ENCODE measurements around the gene SP100. TPM values are rescaled to one million over a fixed set of nuclear protein-coding genes. Genes with fewer than 3 reads are reported as not detected.

The SP100 gene
- total and polyA plus RNA-seq, 7 donors = 50.4 to 141 (median 91.2) TPM

DNA sequence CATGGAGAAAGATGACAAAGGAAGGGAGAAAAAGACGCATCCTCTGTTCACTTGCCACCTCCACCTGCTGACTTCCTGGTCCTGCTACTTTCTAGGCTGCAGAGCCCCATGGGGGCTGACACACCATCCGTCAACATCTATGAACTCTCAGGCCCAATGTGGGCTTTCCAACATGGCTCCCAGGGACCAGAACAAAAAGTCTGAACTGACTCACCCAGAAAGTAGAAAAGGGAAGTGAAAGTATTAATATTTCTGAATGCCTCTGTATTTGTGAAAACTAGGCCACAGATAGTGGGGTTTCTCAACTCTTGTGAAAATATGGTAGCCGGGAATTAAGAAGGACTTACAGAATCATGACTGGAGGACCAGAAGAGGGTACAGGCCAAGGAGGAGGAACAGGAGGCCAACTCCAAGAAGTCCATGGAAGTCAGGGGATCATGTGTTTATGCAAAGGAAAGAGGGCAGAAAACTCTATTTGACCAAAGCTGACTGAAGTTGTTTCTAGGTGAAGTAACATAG lies 173.6 kb downstream of the SP100 start:
- Histone ChIP-seq H3K4me3 (no peak overlapping the region), H3K36me3 (no peaks in the 10 kb centered on the region), H3K27me3 (no peaks in the 10 kb centered on the region), H3K4me1 (no peaks in the 10 kb centered on the region), H3K9me3 (no peaks in the 10 kb centered on the region), H3K27ac (no peak overlapping the region)
- WGBS, 2 donors = 63 to 74% methylated on average over 3 of the region's 3 CpGs
- intact Hi-C loops (cut with DNase I) = no loop called here
- DNase-seq = no peak
- TF ChIP-seq POLR2AphosphoS5 (IDR thresholded peaks at IDR 0.05) = no peak
- TF ChIP-seq, protein P1, sequence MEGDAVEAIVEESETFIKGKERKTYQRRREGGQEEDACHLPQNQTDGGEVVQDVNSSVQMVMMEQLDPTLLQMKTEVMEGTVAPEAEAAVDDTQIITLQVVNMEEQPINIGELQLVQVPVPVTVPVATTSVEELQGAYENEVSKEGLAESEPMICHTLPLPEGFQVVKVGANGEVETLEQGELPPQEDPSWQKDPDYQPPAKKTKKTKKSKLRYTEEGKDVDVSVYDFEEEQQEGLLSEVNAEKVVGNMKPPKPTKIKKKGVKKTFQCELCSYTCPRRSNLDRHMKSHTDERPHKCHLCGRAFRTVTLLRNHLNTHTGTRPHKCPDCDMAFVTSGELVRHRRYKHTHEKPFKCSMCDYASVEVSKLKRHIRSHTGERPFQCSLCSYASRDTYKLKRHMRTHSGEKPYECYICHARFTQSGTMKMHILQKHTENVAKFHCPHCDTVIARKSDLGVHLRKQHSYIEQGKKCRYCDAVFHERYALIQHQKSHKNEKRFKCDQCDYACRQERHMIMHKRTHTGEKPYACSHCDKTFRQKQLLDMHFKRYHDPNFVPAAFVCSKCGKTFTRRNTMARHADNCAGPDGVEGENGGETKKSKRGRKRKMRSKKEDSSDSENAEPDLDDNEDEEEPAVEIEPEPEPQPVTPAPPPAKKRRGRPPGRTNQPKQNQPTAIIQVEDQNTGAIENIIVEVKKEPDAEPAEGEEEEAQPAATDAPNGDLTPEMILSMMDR (IDR thresholded peaks at IDR 0.05) = no peak
- TF ChIP-seq EP300 (IDR thresholded peaks at IDR 0.05) = no peak
- no peak for TF ChIP-seq POLR2A (IDR thresholded peaks at IDR 0.05)

DNA sequence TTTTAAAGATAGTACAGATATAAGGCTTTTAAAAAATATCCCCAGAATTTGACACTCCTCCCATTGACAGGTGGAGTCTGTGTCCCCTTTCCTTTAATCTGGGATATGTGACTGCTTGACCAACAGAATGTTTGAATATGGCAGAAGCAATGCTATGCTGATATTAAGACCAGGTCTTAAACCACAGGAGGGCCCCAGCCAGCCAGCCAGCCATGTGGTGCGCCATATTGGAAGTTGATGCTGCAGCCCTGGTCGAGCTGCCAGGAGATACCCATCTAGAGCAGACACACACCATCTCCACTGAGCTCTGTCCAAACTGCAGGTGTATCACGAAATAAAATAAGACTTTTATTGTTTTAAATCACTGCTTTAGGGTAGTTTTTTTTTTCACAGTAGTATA lies 174.3 kb downstream of the SP100 start:
- Histone ChIP-seq H3K4me1 (no peaks in the 10 kb centered on the region), H3K9me3 (no peaks in the 10 kb centered on the region), H3K36me3 (no peaks in the 10 kb centered on the region), H3K4me3 (no peak overlapping the region), H3K27me3 (no peaks in the 10 kb centered on the region), H3K27ac (no peak overlapping the region)
- intact Hi-C loops (cut with DNase I) = no loop called here
- TF ChIP-seq EP300 (IDR thresholded peaks at IDR 0.05) (no peak), POLR2AphosphoS5 (IDR thresholded peaks at IDR 0.05) (no peak), POLR2A (IDR thresholded peaks at IDR 0.05) (no peak)
- TF ChIP-seq, protein P1 (IDR thresholded peaks at IDR 0.05) = no peak
- WGBS, 2 donors = 80 to 95% methylated on average over 3 of the region's 3 CpGs
- DNase-seq = no peak

DNA sequence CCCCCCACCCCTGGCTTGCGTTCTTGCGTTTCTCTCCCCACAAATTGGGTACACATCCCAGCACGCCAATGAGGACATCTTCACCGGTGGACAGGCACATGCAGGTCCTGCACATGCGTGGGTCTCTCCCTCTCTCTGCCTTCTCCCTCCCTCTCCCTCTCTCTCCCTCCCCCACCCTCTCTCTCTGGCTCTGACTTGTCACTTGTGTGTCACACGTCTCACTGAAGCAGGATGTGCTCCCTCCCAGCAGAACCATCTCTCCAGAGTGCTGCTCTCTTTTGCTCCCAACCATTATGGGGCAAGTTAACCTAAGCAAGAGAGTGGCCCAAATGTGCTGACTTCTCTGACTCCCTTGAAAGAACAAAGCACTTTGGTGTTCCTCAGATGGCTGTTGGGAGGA lies 175.8 kb downstream of the SP100 start:
- 83 to 89% methylated on average over 6 of the region's 6 CpGs for WGBS, 2 donors
- no peaks in the 10 kb centered on the region for H3K9me3 ChIP-seq
- intact Hi-C loops (cut with DNase I) = no loop called here

DNA sequence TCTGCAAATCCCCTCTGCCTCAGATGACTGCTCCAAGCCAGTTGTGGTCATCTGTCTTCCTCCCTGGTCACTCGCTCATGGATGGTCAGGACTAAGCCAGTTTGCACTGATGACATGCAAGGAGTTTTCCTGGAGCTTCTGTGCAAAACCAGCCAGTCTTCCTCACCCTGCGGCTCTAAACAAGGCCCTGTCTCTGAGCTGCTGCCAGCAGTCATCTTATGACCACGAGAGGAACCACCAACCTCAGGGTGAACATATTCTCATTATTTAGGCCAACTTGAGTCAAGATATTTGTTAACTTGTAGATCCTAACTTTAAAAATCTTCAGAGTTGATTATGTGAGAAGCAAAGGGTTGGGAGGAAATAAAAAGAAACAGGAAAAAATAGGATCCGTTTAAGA lies 176.8 kb downstream of the SP100 start:
- intact Hi-C loops (cut with DNase I) = no loop called here
- Histone ChIP-seq H3K27me3 (no peaks in the 10 kb centered on the region), H3K36me3 (no peaks in the 10 kb centered on the region), H3K4me3 (no peak overlapping the region), H3K27ac (no peak overlapping the region), H3K4me1 (no peaks in the 10 kb centered on the region), H3K9me3 (no peaks in the 10 kb centered on the region)
- WGBS, 2 donors = 71 to 78% methylated on average over 4 of the region's 4 CpGs
- DNase-seq = no peak
- no peak for TF ChIP-seq POLR2A (IDR thresholded peaks at IDR 0.05)

More for the DNA sequence above, 175.8 kb downstream of the SP100 start:
- Histone ChIP-seq H3K4me1 (no peaks in the 10 kb centered on the region), H3K4me3 (no peak overlapping the region), H3K27me3 (no peaks in the 10 kb centered on the region), H3K27ac (no peak overlapping the region), H3K36me3 (no peaks in the 10 kb centered on the region)
- no peak for DNase-seq
- TF ChIP-seq POLR2AphosphoS5 (IDR thresholded peaks at IDR 0.05) = no peak
- TF ChIP-seq, protein P1 (IDR thresholded peaks at IDR 0.05) = no peak
- no peak for TF ChIP-seq EP300 (IDR thresholded peaks at IDR 0.05)
- TF ChIP-seq POLR2A (IDR thresholded peaks at IDR 0.05) = no peak

Small RNA genes lying within 50 kb of the gene (small RNA-seq; reads per million reads assigned to genes)
- gene HMGB1P3 (0 reads per million in 3 donors), gene RN7SL834P (0 reads per million in 3 donors), gene RNU6-451P (0 reads per million in 3 donors)

Other genes starting within 250 kb of the SP100 start
- gene SP110, start 196.2 kb upstream of the SP100 start, total RNA-seq = 10 to 100 TPM; 15.3 to 22.7 (median 18.9) TPM
- gene SP110, start 196.2 kb upstream of the SP100 start, polyA plus RNA-seq = 10 to 100 TPM in 2 of 3 donors, 1 to 10 TPM in 1; 9.2 to 41.8 (median 10.8) TPM
- gene SP140, start 190.5 kb upstream of the SP100 start, total RNA-seq = 1 to 10 TPM in 2 of 4 donors, not detected in 2; 2.1 TPM
- 10 to 100 TPM in 1 of 3 donors, 1 to 10 TPM in 1, under 1 TPM in 1; under 0.01 to 19.2 (median 1.8) TPM for gene SP140, start 190.5 kb upstream of the SP100 start, polyA plus RNA-seq
- 10 to 100 TPM in 1 of 4 donors, 1 to 10 TPM in 3; 4.3 to 10.5 (median 6.5) TPM for gene SP140L, start 89.0 kb upstream of the SP100 start, total RNA-seq
- gene SP140L, start 89.0 kb upstream of the SP100 start, polyA plus RNA-seq = 10 to 100 TPM in 1 of 3 donors, 1 to 10 TPM in 2; 6.5 to 28.2 (median 9.0) TPM

All from sigmoid colon (tissue), 7 donors.